ENCODE results near the gene TNIP2. TPM values are rescaled to one million over a fixed set of nuclear protein-coding genes. Genes with fewer than 3 reads are reported as not detected.
A peak's percentile ranks its signal among the peaks of the same experiment; 100 is the strongest.

Gene TNIP2
- total RNA-seq, 4 donors from 2014 or later = 40.1 to 58.2 (median 45.5) TPM

DNA sequence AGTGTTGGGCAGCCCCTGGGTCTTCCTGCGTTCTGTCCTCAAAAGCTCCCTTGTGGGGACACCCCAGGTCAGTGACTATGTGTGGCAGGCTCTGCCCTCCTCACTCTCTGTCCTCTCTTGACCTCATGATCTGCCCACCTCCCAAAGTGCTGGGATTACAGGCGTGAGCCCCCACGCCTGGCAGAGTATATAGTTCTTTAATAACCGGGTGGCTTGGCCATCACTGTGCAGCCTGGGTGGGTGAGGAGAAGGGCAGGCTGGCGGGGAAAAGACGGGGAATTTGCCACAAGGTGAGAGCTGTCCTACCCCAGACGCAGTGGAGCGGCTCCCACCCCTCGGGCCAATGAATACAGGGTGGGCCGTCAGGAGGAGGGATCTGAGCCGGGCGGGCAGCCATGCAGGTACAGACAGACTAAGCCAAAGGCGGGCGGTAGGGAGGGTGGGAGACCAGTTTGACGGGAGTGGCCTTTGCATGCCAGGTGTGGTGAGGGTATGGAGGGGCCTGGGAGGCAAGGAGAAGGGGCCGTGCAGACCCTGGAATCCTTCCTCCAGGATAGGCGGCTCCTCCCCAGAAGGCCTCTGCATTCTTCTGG, 39.3 kb upstream of the TNIP2 start:
- peaks cover 75 to 95% (median 78%) of the 10 kb centered on the region in 3 donors for H3K4me1 ChIP-seq
- peak overlapping the region; percentile 86 to 89 (median 87) for H3K27ac ChIP-seq
- intact Hi-C loops (cut with DNase I) = no loop called here
- H3K27me3 ChIP-seq = no peaks in the 10 kb centered on the region
- no peaks in the 10 kb centered on the region for H3K36me3 ChIP-seq
- H3K4me3 ChIP-seq = peak overlapping the region in 2 of 4 donors; percentile 1 to 82
- WGBS, 2 donors = 46 to 53% methylated on average over 3 to 10 of the region's 17 CpGs
- TF ChIP-seq POLR2A (IDR thresholded peaks at IDR 0.05) (no peak), CTCF (IDR thresholded peaks at IDR 0.05) (no peak)
- H3K9me3 ChIP-seq = no peaks in the 10 kb centered on the region
- DNase-seq = no peak

DNA sequence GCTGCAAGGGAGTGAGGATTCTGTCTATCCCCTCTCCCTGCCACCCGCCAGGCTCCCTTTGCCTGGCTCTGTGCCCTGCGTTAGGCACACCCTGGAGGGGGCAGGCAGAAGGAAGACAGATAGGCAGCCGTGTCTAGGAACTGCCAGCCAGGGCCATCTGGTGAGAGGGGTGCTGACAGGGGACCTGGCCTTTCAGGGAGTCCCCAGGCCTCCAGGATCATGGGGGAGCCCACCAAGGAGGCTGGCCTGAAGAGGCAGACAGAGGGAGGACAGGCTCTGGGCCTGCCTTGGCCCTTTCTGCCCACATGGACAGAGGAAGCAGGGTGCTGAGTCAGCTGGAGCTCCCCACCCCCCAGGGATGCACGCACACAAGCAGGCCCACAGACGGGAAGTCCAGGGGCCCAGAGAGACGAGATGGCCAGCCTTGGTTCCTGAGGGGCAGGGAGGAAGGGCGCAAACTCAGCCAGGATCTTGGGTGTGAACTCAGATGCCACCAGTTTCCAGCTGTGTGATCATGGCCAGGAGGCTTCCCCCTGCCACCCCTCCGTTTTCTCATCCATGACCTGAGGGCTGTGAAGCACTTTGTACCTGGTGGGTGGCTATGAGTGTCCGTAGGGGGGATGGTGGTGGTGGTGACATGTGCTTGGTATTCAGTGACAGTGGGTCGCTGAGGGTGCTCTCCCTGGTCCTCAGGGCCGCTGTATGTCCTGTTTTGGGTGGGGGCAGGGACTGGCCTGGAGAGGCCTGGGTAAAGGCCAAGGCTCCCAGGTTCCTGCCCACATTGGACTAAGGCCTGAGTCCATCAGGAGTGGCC, 38.6 kb upstream of the TNIP2 start:
- TF ChIP-seq POLR2A (IDR thresholded peaks at IDR 0.05) = peak in 1 of 4 donors; percentile 13
- no peak for TF ChIP-seq CTCF (IDR thresholded peaks at IDR 0.05)
- peak overlapping the region in 3 of 4 donors; percentile 59 to 87 (median 82) for H3K4me3 ChIP-seq
- 37 to 83% methylated on average over 1 to 7 of the region's 11 CpGs for WGBS, 2 donors
- intact Hi-C loops (cut with DNase I) = no loop called here
- H3K9me3 ChIP-seq = no peaks in the 10 kb centered on the region
- H3K27ac ChIP-seq = peak overlapping the region; percentile 86 to 89 (median 87)
- H3K36me3 ChIP-seq = no peaks in the 10 kb centered on the region
- H3K27me3 ChIP-seq = no peaks in the 10 kb centered on the region
- no peak for DNase-seq
- peaks cover 68 to 88% (median 70%) of the 10 kb centered on the region in 3 donors for H3K4me1 ChIP-seq

DNA sequence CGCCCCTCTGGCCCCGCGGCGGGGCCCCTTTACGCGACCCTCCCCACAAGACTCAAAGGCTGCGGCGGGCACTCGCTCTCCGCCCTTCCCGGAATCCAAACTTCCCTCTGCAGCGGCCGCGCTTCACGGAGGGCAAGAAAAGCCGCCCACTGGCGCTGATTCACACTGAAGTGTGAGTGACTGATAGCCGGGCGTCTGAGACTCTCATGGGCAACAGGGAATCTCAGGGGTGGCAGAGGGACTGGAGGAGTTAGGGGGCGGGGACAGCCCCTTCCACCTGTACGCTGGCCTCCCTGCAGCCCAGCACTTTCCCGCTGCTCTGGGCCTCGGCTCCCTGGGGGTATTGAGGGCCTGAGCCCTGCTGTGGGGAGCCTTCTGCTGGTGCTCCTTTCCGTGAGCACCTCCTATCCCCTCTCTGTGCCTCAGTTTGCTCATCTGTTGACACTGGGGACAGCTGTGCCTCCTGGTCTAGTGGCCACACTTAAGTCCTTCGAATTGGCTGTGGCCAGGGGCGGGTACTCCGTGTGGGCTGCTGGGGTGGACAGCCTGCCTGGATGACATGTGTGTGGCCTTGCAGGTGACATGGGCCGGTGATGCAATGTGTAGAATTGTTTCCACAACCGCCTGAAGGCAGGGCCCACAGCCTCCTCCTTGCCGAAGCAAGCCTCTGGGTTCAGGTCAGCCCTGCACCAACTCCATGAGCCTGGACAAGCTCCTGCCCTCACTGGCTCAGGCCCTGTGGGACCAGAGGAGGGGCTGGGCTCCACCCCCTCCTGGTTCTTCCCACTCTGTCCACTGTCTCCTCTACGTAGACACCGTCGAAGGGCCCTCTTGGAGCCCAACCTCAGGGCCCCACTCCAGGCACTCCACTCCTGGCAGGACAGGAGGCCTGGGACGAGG, 37.7 kb upstream of the TNIP2 start:
- Histone ChIP-seq H3K4me1 (peaks cover 60 to 80% (median 62%) of the 10 kb centered on the region in 3 donors), H3K36me3 (no peaks in the 10 kb centered on the region), H3K27me3 (no peaks in the 10 kb centered on the region), H3K9me3 (no peaks in the 10 kb centered on the region), H3K4me3 (peak overlapping the region; percentile 59 to 87 (median 76)), H3K27ac (peak overlapping the region; percentile 86 to 89 (median 87))
- intact Hi-C loops (cut with DNase I) = no loop called here
- WGBS, 2 donors = 24 to 28% methylated on average over 5 to 10 of the region's 34 CpGs
- no peak for TF ChIP-seq CTCF (IDR thresholded peaks at IDR 0.05)
- no peak for TF ChIP-seq POLR2A (IDR thresholded peaks at IDR 0.05)
- no peak for DNase-seq

DNA sequence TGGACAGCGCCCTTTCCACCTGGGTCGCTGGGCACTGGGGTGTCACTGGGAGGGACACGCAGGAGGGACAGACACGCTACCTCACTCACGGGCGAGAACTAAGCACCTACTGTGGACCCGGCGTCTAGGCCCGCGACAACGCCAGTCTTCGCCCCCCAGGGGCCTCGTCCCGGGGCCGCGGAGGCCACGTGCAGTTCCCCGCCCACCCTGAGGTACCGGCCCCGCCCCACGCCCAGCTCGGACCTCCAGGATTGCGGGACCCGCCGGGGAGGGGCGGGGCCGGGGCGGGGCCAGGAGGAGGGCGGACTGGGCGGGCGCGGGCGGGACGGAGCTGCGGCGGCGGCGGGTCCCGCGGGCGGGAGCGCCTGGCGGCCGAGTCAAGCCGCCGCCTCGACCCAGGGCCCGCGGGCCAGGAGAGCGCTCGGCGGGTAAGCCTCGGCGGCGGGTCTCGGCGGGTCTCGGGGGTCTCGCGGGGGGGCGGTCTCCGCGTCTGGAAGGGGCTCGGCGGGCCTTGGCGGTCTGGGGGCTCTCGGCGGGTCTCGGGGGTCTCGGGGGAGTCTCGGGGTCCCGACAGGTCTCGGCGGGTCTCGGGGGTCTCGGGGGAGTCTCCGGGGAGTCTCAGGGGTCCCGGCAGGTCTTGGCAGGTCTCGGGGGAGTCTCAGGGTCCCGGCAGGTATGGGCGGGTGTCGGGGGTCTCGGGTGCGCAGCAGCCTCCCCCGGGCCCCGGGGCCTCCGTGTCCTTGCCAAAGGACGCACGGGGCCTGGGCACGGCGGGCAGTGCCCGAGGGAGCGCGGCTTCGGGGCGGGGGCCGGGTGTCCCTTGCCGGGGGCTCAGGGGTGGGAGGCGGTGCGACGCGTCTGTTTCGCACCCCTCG, 36.8 kb upstream of the TNIP2 start, which contains the start of gene SH3BP2:
Gene SH3BP2 (plus strand): TSS at position 375 of the 875 bp plus-strand sequence. CDS start 27,533 bp downstream, outside the sequence.
- H3K4me3 ChIP-seq = peak within 1 kb of the TSS; percentile 59 to 87 (median 76)
- no peaks in the 10 kb centered on the region for H3K27me3 ChIP-seq
- WGBS, 2 donors = no CpG with 5 or more reads among the region's 104 CpGs
- H3K36me3 ChIP-seq = no peaks in the 10 kb centered on the region
- peak in 1 of 4 donors; percentile 57 for TF ChIP-seq POLR2A (IDR thresholded peaks at IDR 0.05)
- TF ChIP-seq CTCF (IDR thresholded peaks at IDR 0.05) = no peak
- intact Hi-C loops (cut with DNase I) = no loop called here
- H3K27ac ChIP-seq = peak within 1 kb of the TSS; percentile 86 to 89 (median 87)
- H3K9me3 ChIP-seq = no peaks in the 10 kb centered on the region
- no peak for DNase-seq
- H3K4me1 ChIP-seq = peaks cover 60 to 80% (median 61%) of the 10 kb centered on the region in 3 donors
